Dermis microvascular lymphatic vessel endothelial cell (primary cell): ENCODE measurements around the gene SSNA1. TPM values are rescaled to one million over a fixed set of nuclear protein-coding genes. Genes with fewer than 3 reads are reported as not detected.

Experiments
- DNase-seq, 2 donors: peaks; one replicate each; pipeline versions ENCODE4 v3.0.0 to v3.0.0-alpha.2; 2010; ENCODE audit warnings: low read depth in 2 of 2
- total RNA-seq: library from RNA; depleted of rRNA; stranded (reverse); fragments of >200 nt; gene quantifications from 2 replicates; pipeline ENCODE4 v1.2.1, GENCODE V29; 2014

Gene SSNA1
- total RNA-seq, 1 donor from 2014 or later, result 90.5 TPM

DNA sequence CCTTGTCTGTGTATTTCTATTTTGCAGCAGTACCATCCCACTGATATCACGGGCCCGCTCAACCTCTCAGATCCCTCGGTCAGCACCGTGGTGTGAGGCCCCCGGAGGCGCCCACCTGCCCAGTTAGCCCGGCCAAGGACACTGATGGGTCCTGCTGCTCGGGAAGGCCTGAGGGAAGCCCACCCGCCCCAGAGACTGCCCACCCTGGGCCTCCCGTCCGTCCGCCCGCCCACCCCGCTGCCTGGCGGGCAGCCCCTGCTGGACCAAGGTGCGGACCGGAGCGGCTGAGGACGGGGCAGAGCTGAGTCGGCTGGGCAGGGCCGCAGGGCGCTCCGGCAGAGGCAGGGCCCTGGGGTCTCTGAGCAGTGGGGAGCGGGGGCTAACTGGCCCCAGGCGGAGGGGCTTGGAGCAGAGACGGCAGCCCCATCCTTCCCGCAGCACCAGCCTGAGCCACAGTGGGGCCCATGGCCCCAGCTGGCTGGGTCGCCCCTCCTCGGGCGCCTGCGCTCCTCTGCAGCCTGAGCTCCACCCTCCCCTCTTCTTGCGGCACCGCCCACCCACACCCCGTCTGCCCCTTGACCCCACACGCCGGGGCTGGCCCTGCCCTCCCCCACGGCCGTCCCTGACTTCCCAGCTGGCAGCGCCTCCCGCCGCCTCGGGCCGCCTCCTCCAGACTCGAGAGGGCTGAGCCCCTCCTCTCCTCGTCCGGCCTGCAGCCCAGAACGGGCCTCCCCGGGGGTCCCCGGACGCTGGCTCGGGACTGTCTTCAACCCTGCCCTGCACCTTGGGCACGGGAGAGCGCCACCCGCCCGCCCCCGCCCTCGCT, 20.5 kb upstream of the SSNA1 start:
- DNase-seq, result no peak

DNA sequence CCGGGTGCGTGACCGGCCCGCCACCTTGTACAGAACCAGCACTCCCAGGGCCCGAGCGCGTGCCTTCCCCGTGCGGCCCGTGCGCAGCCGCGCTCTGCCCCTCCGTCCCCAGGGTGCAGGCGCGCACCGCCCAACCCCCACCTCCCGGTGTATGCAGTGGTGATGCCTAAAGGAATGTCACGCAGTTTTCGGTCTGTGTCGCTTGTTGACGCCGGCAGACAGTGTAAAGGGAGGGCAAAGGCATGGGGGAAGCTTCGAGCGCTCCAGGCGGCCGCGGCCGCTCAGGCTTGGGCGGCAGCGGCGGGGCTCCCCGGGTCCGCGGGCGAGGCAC, 19.9 kb upstream of the SSNA1 start:
- DNase-seq, result no peak

DNA sequence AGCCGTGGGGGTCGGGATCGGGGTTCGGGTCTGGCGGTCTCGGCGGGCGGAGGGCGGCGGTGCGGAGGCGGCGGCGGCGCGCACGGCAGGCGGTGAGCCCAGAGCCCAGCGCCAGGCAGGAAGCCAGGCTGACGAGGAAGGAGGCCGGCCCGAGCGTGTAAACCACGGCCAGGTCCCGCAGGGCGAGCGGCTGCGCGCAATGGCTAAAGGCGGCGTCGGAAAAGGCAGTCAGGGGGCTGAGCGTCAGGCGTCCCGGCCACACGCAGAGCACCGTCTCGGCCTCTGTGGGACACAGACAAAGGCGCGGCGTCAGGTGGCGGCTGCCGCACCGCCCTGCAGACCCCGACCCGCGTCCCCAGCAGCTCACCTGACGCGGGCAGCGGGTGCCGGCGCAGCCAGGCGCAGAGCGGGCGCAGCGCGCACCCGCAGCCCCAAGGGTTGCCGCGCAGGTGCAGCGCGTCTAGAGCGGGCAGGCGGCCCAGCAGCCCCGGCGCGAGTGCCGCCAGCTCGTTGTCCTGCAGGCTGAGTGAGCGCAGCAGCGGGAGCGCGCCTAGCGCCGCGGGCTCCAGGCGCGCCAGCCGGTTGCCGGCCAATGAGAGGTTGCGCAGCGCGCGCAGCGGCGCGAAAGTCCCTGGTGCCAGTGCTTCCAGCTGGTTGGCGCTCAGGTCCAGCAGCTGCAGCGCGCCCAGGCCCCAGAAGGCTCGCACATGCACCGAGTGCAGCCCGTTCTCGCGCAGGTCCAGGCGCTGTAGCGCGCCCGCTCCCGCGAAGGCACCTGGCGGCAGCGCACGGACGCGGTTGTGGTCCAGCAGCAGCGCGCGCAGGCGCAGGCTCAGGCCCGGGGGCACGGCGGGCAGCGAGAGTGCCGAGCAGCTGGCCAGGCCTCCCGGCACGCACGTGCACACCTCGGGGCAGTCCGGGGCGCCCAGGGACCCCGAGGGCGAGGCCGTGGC, 19.3 kb upstream of the SSNA1 start:
- DNase-seq, result peak; percentile 25 to 74

DNA sequence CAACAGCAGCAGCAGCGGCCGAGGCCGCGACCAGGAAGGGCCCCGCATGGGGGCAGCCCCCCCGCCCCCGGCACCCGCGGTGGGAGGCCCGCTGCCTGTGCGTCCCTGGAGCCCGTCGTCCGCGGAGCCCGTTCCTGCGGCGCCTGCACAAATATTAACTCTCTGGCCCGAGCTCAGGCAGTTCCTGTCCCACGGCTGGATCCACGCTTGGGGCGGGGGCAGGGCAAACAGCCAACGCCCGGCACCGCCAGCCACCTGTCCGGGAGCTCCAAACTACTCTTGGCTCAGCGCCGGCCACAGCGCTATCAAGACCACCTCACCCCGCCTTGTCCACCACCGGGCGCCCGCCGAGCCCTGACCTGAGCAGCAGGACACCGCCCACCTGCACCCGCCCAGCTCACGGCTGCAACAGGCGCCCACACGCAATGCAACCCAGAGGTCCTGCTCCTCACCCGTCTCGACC, 18.5 kb upstream of the SSNA1 start, which contains the start of gene LRRC26:
Gene LRRC26, minus strand, starts transcription at position 156 of the 463 bp plus-strand sequence. Its CDS starts 108 bp downstream, at position 48.
- no peak for DNase-seq

DNA sequence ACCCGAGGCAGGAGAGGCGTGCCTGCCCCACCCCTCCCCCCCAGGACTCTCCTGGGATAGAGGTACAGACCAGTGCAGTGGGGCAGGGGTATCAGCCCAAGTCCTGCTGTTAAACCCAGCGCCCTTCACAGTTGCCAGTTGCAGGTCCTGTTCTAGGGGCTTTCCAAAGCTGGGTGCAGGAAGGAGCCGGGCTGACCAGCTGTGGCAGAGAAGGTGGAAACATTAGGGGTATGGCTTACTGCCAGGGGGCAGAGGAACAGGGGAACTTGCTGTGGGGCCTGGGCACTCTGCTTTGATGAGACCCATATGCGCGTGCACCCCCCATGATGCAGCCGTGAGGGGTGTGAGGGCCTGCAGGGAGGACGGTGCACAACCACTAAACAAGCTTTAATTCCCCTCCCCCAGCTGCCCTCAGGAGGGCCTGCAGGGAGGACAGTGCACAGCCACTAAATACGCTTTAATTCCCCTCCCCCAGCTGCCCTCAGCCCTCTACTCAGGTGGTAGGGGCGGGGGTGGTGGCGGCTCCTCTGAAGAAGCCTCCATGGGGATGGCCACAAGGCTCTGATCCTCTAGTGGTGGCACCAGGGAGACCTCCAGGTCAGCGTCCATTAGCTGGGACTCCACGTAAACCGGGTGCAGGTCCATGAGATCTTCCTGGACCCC, 17.9 kb upstream of the SSNA1 start:
- no peak for DNase-seq

DNA sequence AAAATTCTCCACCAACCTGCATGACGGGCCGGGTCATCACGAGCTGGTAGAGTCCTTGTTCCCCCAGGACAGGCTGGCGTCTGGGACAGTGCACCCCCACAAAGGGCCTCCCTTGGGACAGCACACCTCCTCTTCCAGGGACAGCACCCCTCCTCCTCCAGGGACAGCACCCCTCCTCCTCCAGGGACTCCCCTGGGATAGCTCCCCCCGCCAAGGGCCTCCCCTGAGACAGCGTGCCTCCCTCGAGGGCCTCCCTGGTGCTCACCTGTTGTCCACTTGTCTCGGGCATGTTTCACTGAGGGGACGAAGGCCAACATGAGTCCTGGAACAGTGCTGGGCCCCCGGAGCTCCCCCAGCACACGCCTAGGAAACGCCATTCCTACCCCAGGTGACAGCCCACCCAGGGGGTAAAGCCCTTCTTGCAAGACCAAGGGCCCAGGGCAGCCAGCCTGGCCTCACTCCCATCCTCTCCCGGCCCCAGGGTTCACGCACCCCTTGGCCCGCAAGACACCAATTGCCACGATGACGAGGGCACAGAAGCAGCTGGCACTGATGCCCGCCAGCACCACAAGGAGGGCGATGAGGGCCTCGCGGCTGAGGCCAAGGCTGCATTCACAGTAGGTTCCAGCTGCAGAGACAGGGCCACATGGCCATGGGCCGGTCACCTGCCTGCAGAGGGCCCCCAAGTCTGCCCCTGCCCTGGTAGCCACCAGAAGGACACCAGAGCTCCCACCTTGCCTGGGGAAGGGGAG, 17.2 kb upstream of the SSNA1 start:
- no peak for DNase-seq

DNA sequence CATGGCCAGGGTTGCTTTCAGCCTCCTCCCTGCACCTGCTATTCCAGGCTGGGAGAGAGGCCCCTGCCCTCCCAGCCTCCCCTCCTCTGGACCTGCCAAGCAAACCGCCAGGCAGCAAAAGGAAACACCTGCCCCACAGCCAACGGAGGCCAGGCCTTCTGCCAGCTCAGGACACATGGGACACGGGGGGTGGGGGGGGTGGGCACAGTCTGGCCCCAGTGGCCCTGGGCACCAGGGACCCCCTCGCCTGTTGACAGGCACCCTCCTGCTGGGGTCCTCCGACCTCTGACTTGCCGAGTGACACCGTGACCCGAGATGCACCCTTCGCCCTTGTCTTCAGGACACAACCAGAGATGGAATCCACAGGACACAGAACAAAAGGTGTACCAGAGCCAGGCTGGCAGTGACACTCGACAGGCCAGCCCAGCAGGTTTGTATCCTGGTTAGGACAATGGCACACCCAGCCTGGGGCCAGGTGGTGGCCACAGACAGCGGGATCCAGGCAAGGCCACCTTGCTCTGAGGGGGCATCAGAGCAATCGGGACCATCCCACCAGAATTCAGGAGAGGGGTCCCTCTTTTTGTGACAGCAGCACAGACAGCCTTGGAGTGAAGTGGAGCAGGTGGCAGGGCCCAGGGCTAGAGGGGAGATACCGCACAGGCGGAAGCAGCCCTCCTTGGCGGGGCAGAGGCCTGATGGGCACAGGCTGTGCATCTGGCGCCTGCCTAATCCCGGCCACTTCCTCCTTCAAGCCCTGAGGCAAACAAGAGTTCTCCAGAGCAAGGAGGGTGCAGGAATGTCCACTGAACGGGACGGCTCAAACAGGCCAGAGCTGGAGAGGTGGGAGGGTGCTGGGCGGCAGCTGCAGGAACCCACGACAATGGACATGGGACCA, 15.3 kb upstream of the SSNA1 start:
- DNase-seq, result no peak

DNA sequence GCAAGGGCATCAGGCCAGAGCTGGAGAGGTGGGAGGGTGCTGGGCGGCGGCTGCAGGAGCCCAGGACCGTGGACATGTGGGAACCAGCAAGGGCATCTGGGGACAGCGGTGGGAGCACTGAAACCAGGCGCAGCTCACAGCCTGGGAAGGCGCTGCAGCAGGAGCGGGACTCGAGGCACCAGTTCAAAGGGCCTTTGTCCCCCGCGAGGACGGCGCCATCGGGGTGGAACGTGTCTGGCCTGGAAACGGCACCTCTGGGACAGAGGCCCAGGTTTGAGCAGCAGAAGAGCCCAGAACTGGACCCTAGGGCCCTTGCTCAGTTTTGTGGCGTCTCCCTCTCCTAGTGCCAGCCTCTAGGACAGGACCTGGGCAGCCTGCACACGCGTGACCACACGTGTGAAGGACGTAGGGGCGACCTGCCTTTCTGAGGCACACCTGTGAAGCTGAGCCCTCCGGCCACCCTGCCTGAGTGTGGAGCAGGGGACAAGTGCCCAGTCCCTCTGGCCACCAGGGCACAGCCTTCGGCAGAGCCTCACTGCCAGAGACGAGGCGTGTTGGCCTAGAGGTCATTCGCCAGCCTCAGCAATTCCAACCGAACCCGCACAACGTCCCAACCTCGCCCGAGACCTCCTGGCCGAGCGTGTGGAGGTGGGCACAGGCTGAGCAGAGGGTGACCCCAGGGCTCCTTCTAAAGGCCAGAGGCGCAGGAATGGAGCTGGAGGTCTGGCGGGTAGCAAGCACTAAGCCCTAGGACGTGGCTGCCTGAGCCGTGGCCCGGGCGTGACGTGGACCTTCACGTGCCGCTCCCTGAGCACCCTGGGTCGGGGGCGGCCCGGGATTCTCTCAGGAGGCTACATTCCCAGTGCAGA, 14.4 kb upstream of the SSNA1 start:
- no peak for DNase-seq

DNA sequence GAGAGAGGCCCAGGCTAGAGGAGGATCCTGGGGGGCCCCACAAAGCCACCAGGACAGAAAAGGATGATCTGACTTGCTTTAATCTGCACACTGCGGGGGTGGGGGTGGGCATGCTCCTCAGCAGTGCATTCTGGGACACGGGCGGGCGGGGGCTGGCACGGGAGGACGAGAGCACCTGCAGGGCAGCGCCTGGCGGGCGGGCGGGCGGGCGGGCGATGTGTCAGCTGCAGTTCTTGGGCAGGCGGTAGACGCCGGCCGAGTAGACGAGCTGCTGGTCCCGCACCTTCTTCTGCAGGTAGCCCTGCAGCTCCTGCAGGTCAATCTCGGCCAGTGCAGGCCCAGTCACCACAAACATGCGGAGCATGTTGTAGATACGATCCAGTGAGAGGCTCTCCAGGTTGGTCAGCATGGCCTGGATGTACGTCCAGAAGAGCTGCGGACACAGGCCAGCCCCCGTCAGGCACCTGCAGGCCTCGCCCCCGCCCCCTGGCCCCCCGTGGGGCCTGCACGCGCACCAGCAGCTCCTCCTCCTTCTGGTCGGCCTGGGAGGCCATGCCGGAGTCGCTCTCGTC, 13.7 kb upstream of the SSNA1 start:
- no peak for DNase-seq

DNA sequence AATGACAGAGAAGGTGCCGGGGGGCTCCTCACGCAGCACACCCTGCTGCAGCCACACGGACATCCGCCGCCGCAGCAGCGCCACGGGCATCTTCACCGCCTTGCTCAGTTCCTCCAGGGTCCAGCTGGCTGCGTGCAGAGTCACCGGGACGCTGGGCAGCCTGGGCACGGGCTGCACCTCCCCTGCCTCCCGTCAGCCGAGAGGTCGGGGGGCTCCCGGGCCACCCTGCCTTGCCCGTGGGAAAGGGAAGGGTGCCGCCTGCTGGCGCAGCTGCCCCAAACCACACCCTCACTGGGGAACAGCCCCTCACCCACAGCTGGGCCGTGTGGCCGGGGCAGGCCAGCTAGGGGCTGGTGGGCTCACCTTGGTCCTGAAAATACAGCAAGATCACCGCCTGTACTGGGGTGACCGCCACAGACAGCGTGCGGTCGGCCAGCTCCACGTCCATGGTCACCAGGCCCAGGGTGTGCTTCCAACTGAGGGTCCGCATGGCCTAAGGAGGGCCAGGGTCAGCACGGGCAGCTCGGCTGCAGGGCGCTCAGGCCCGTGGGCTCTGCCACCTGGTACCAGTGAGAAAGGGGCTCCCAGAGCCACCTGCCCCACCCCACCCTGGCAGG, 13.0 kb upstream of the SSNA1 start:
- DNase-seq, result no peak

DNA sequence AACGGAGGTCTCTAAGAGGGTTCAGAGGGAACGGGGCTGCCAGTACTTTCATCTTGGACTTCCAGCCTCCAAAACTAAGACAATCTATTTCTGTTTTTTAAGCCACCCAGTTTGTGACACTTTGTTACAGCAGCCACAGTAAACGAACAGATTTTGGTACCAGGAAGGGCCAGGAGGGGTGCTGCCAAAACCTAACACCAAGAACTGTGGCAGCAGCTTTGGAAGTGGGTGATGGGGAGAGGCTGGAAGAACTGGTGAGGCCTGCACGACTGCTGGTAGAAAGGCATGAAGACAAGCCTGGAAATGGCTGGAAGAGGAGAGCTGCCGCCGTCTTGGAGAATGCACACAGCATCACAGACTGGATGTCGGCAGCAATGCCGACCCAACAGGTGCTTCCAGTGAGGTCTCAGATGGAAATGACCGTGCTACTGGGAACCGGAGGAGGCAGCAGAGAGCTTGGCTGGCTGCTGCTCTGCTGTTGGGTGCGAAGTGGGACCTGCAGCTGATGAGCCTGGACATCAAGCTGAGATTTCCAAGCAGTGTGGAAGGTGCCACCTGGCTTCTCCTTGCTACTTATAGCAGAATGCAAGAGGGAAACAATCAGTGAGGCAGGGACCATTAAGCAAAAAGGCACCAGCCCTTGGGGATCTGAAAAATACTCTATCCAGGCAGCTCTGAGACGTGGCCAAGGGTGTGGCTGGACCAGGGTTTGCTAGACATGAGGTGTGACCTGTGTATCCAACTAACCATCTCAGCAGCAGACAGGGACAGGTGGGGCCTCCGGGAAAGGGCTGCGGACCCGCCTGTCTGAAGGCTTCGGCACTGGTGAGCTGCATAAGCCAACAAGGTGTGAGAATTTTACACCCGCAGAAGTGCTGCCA, 11.9 kb upstream of the SSNA1 start:
- peak; percentile 28 to 52 for DNase-seq

DNA sequence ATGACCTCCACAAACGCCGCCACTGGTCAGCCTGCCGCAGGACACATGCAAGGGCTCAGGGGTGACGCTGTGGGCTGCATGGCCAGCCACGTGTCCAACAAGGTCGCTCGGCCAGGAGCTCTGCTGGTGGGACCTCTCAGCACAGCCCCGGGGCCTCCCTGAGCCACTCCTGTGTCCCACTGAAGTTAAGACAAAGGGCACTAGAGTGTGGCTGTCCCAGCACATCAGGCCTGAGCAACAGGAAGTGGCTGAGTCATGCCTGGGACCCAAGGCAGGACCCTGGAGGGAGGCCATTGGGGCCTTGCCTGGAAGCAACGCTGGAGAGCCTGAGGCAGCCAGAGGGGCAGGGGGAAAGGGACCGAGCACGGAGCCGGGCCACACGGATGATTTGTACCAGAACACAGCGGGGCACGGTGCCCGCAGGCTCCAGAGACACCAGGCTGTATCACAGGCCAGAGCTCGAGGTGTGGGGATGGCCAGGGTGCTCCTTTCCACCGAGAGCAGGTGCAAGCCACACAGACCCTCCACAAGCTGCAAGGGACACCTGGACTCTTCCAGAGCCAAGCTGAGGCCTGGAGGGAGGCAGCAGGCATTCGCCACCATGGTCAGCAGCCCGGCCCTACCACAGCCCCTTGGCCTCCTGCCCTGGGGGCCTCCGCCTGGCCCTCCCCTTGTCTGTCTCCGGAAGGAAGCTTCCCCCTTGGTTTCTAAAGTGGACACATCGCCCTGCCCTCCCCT, 10.1 kb upstream of the SSNA1 start:
- DNase-seq, result peak in 1 of 2 donors; percentile 21

DNA sequence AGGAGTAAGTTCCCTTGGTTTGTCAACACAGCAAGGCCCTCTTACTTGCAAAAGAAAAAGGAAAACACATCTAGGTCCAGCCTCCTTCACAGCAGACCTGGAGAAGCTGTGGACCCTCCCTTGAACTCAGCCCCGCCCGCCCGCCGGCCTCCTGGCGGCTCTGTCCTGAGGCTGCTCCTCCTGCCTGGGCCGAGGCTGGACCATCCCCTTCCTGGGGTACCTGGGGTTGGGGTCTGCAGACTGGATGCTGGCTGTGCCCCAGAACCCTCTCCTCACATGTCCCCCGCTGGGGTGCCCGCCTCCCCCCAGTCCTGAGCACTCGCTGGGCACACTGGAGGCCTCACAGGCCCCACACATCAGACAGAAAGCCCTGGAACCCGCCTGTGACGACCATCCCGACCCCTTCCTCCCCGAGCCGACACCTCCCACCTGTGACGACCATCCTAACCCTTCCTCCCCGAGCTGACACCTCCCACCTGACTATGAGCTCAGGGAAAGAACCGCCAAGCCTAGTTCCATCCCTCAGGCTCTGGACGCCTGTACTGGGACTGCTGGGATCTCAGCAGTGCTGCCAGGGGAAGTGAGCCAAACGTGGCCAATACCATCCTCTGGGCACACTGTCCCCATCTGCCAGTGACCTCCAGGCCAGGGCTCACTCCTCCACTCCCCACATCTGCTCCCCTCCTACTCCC, 9.4 kb upstream of the SSNA1 start:
- DNase-seq, result no peak

DNA sequence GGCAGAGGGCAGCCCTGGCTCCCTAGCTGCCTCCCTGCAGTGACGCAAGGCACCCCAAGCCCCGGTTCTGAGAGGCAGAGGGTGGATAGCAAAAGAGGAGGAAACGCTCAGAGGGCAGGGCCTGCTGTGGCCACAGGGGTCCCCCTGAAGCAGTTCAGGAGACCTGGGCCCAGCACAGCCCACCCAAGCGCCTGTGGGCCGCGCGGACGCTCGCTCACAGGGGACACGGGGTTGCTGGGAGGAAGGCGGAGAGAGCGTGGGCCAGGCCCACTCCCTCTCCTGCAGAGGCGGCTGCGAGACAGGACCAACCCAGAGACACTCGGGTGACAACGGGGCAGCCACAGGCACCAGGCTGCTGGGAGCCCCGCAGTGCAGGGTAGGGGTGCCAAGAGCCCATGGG, 8.7 kb upstream of the SSNA1 start:
- no peak for DNase-seq

DNA sequence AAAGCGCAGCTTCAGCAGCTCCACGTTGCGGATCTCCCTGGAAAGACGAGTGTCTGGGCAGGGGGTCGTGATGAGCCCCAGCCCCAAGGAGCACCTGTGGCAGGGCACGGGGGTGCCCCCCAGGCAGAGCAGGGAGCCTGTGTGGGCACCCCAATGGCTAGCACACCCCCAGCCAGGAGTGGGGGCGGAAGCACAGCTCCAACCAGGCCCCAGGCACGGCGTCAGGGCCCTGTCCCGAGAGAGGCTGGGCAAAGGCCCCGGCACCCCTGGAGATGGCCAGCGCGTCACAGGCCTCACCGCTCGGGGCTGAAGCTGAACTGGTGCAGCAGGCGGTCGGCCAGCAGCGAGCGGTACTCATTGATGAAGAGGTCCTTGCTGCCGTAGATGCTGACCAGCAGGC, 8.0 kb upstream of the SSNA1 start:
- DNase-seq, result no peak

DNA sequence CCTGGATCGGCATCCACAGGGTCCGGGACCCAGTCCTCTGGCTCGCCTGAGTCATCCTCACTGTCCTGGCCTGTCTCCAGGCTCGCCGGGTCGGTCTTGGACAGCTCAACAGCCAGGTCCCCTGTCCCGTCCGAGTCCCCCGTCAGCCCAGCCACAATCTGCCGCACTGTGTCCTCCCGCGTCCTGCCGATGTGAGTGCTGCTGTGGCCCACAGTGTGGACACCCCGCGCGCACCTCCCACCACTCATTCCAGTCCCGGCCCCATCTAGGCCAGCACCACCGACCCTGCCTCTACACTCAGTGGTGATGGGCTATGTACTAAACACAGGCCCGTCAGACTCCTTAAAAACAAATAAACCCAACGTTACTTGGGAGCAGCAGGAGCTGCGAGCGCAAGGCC, 6.8 kb upstream of the SSNA1 start:
- no peak for DNase-seq
